Prostate gland (tissue), 2 donors: ENCODE measurements around the gene TNFSF13B. TPM values are rescaled to one million over a fixed set of nuclear protein-coding genes. Genes with fewer than 3 reads are reported as not detected.
A peak's percentile ranks its signal among the peaks of the same experiment; 100 is the strongest.

Source experiments
- DNase-seq: peaks from one replicate; pipeline ENCODE4 v3.0.0-alpha.2; 2019; ENCODE audit warnings: low spot score
- H3K27ac ChIP-seq, 2 donors: fragments of 200-600 bp; sonication (generic); 2 replicates each; pipeline ENCODE4 v1.5.1; 2017 to 2019
- H3K27me3 ChIP-seq: fragments of 200-600 bp; sonication (generic); replicated peaks from 2 replicates; pipeline ENCODE4 v1.5.1; 2019; ENCODE audit not compliant: insufficient read depth
- H3K36me3 ChIP-seq, 2 donors: fragments of 200-600 bp; sonication (generic); 1 replicate in 1 of 2; 2 replicates in 1 of 2; pipeline versions ENCODE4 v1.5.1 to v1.8.1; 2017 to 2019
- H3K4me1 ChIP-seq: fragments of 200-600 bp; sonication (generic); replicated peaks from 2 replicates; pipeline ENCODE4 v1.5.1; 2019
- H3K4me3 ChIP-seq, 2 donors: fragments of 200-600 bp; sonication (generic); 2 replicates each; pipeline ENCODE4 v1.5.1; 2017 to 2019
- H3K9me3 ChIP-seq: fragments of 200-600 bp; sonication (generic); 2 replicates; pipeline ENCODE4 v1.5.1; 2017
- POLR2A ChIP-seq: fragments of 450-650 bp; IDR thresholded peaks from one replicate; pipeline ENCODE4 v1.6.1; 2016; ENCODE audit warnings: antibody characterized with exemption, mild to moderate bottlenecking
- POLR2AphosphoS5 ChIP-seq: sonication (generic); formaldehyde crosslinking; IDR thresholded peaks from one replicate; pipeline ENCODE4 v1.6.1; 2017; ENCODE audit warnings: antibody characterized with exemption
- WGBS: methylation state at CpG from one replicate; pipeline ENCODE4 v1.1.5; 2018; 5-methylcytosine and 5-hydroxymethylcytosine counted together
- intact Hi-C: fragments of 100-400 bp; cut with DNase I; formaldehyde crosslinking; loops from one replicate; pipeline ENCODE4 v1.14.2; 2022
- total RNA-seq, 2 donors: library from RNA; depleted of rRNA; stranded (reverse); fragments of >200 nt; gene quantifications; one replicate each; pipeline ENCODE4 v1.1.0, GENCODE V29; 2016
- TF ChIP-seq, protein P1 (sequence below), 4 experiments: fragments of 200-600 bp in 2 of 4; fragments of 450-650 bp in 2 of 4; sonication (generic) in 2 of 4; IDR thresholded peaks; 1 replicate in 3 of 4; 2 replicates in 1 of 4; pipeline ENCODE4 v1.5.1; 2016 to 2019; ENCODE audit warnings: antibody characterized with exemption in 4 of 4, mild to moderate bottlenecking in 2 of 4, moderate library complexity in 2 of 4

The TNFSF13B gene
- total RNA-seq, 2 donors from 2014 or later: 4.1 to 9.1 TPM

DNA sequence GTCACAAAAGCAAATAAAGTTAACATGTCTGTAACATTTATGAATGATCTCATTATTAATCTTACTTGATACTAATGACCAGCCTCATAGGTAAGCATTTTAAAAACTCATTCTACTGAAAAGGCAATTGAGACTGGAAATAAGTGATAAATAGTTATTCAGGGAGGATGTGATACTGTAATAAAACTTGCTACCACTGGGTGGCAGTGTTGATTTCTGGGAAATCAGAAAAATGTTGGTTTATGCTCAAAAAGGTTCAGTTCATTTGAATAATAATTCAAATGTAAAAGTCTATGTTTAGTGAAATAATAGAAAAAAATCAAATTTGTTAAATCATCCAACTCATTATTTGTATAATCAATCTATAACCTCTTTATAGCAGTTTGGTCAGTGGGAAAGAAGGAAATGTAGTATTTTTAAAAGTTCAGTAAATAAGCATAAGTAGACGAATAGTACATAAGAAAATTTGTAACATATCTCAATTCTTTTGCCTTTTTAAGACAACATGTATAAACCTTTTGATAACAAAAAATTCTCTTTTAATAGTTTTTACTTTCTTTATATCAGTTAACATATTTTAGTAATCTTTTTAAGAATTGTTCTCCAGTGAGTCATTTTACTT is 41.8 kb upstream of the TNFSF13B start:
- Histone ChIP-seq H3K9me3 (no peaks in the 10 kb centered on the region), H3K27ac (no peak overlapping the region), H3K36me3 (no peaks in the 10 kb centered on the region), H3K4me3 (no peak overlapping the region), H3K27me3 (no peaks in the 10 kb centered on the region), H3K4me1 (no peaks in the 10 kb centered on the region)
- intact Hi-C loops: no loop called here
- no peak for TF ChIP-seq POLR2A
- no peak for TF ChIP-seq POLR2AphosphoS5
- TF ChIP-seq, protein P1, sequence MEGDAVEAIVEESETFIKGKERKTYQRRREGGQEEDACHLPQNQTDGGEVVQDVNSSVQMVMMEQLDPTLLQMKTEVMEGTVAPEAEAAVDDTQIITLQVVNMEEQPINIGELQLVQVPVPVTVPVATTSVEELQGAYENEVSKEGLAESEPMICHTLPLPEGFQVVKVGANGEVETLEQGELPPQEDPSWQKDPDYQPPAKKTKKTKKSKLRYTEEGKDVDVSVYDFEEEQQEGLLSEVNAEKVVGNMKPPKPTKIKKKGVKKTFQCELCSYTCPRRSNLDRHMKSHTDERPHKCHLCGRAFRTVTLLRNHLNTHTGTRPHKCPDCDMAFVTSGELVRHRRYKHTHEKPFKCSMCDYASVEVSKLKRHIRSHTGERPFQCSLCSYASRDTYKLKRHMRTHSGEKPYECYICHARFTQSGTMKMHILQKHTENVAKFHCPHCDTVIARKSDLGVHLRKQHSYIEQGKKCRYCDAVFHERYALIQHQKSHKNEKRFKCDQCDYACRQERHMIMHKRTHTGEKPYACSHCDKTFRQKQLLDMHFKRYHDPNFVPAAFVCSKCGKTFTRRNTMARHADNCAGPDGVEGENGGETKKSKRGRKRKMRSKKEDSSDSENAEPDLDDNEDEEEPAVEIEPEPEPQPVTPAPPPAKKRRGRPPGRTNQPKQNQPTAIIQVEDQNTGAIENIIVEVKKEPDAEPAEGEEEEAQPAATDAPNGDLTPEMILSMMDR (IDR thresholded peaks at IDR 0.05): peak; percentile 51 to 64 (median 63)
- 81% methylated on average over 1 of the region's 1 CpG for WGBS
- DNase-seq: no peak

DNA sequence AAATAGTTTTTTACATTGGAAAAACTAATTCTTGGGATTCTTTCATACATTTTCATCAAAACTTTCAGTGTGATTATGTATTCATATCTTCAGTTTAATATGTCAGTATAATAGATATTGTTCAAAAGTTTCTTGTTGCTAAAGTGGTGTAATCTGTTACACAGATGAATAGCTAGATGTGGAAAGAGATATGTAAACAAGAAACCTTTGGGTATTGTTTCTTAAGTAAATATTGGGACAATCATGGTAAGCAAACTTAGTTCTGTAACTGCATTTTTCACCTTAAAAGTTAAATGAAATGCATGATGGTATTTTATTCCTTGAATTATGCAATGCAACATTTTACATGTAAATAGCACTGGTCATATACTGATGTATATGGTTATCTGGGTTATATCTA is 39.1 kb upstream of the TNFSF13B start:
- TF ChIP-seq, protein P1 (IDR thresholded peaks at IDR 0.05): no peak
- TF ChIP-seq POLR2A (no peak), POLR2AphosphoS5 (no peak)
- H3K36me3 ChIP-seq: no peaks in the 10 kb centered on the region
- intact Hi-C loops: no loop called here
- no peak for DNase-seq
- no peaks in the 10 kb centered on the region for H3K4me1 ChIP-seq
- H3K27me3 ChIP-seq: no peaks in the 10 kb centered on the region
- H3K9me3 ChIP-seq: no peaks in the 10 kb centered on the region
- H3K27ac ChIP-seq: no peak overlapping the region
- no peak overlapping the region for H3K4me3 ChIP-seq

DNA sequence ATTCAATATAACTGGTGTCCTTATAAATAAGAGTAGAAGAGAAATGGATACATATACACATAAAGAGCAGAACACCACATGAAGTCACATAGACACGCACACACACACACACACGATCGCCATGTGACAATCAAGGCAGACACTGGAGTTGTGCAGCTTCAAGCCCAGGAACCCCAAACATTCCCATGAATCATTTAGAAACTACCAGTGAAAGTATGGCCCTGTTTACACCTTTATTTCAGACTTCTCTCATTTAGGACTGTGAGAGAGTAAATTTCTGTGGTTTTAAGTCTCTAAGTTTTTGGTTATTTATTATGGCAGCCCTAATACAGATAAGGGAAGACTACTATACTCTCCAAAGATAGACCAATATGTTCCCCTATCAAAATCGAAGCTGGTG is 20.4 kb upstream of the TNFSF13B start:
- 71% methylated on average over 4 of the region's 4 CpGs for WGBS
- no peak for DNase-seq
- TF ChIP-seq POLR2AphosphoS5: no peak
- TF ChIP-seq, protein P1 (IDR thresholded peaks at IDR 0.05): no peak
- TF ChIP-seq POLR2A: no peak

DNA sequence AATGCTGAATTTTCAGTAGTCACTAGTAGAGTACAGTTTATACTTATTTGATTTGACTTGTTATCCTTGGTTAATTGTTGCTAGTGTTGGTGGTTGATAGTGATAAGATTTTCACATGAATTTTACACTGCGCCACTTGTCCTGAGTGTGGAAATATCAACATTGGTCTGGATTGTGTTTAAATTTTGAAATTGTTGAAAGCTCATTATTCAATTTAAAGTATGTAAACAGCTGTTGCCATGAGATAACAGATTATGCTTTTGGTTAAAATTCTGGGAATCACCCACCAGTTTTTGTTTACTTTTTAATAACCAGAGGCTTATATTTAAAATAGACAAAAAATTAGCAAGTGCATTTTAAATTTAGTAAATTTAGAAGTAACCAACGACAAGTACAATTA is 12.3 kb upstream of the TNFSF13B start:
- no peaks in the 10 kb centered on the region for H3K27me3 ChIP-seq
- no peaks in the 10 kb centered on the region for H3K4me1 ChIP-seq
- DNase-seq: no peak
- WGBS: 44% methylated on average over 2 of the region's 2 CpGs
- no peaks in the 10 kb centered on the region for H3K9me3 ChIP-seq
- no peak overlapping the region for H3K4me3 ChIP-seq
- no peak for TF ChIP-seq POLR2A
- TF ChIP-seq, protein P1 (IDR thresholded peaks at IDR 0.05): no peak
- TF ChIP-seq POLR2AphosphoS5: no peak
- no peak overlapping the region for H3K27ac ChIP-seq
- no peaks in the 10 kb centered on the region for H3K36me3 ChIP-seq
- intact Hi-C loops: no loop called here

More for the DNA sequence above, 20.4 kb upstream of the TNFSF13B start:
- intact Hi-C loops: no loop called here
- Histone ChIP-seq H3K36me3 (no peaks in the 10 kb centered on the region), H3K27ac (no peak overlapping the region), H3K4me3 (no peak overlapping the region), H3K27me3 (no peaks in the 10 kb centered on the region), H3K4me1 (no peaks in the 10 kb centered on the region), H3K9me3 (no peaks in the 10 kb centered on the region)

DNA sequence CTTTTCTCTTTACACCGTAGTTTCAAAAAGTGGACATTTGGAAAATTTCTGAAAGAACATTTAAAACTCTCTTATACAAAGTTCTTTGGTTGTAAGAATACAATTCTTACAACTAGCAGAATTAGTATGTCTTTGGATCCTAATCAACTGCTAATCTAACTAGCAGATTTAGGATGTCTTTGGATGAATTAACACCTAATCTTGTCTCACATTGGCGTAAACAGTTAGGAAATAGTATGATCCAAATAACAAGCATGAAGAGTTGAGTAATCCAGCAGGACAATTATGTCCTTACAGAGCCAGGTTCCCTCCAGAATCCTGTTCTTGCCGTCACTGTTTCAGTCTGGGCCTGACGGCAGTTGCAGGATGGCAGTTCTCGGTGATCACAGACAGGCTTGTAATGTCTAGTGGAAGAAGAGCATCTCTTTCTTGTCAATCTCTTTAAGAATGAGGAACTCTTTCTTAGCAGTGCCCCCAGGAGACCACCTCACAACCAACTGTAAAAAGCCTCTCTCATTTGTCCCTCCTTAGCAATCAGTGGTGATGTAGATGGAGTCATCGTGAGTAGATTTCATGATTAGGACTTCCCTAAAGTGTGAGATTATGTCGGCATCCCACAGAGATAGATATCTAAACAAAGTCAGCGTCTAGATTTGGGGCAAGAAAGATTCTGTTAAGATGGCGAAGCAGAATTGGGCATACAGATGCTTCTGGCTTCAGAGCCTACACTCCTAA is 5.7 kb upstream of the TNFSF13B start:
- H3K27me3 ChIP-seq: no peaks in the 10 kb centered on the region
- no peak for DNase-seq
- no peak overlapping the region for H3K4me3 ChIP-seq
- H3K36me3 ChIP-seq: no peaks in the 10 kb centered on the region
- TF ChIP-seq POLR2A: no peak
- TF ChIP-seq, protein P1 (IDR thresholded peaks at IDR 0.05): no peak
- H3K27ac ChIP-seq: no peak overlapping the region
- intact Hi-C loops: no loop called here
- H3K9me3 ChIP-seq: no peaks in the 10 kb centered on the region
- H3K4me1 ChIP-seq: no peaks in the 10 kb centered on the region
- WGBS: 93% methylated on average over 9 of the region's 9 CpGs
